ENCODE data around the gene OSBPL10.

Gene OSBPL10

DNA sequence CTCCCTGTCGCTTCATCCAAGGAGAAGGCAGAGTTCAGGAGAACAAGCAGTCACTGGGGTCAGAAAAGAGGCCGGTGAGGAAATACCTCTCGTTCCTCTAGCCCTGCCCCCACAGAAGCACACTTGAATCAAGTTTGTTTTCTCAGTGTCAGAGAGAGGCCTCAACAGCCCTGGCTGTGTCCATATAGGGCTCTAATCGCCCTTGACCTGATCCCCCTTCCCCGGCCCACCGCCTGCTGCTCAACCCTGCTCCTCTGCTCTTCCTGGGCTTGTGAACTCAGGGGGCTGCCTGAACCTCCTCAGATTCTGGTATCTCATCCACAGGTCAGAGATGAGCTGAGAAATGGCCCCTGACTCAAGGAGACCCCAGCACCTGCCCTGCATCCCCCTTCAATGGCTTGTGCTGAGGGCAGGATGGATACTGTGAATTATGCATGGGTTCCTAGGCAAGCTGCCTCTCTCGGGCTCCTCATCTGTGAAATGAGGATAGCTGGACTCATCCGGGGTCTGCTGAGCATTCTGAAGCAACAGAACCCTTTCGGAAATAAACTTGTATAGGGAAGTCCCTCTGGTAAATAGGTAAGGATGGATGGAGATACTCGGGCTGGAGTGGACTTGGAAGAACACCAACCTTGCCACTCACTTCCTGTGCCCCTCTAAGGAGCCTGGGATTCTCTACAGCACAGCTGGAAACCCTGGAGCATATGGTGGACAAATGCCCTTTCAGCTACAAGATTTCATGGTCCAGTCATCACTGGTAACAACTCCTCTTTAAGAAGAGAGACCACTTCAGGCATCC is 300.8 kb downstream of the OSBPL10 start:
- DNase-seq (ENCODE audit: low read depth in 2 of 2, low spot score in 1 of 2), result no peak

DNA sequence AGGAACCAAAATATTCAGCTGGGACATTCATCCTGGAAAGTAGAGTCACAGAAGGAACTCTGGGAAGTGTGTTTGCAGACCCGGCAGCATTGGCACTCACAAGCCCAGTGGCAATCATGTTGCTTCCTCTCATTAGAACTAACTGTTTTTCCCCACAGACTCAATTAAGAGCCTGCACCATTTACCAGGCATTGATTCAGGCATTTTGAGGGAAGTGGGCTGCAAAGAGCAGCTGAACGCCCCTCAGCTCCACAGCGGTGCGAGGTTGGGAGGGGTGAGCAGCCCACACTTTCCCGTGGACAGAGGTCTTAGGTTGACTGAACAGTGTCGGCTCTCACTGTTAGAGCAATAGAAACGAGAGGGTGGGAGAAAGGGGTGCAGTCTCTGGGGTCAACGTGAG is 304.5 kb downstream of the OSBPL10 start:
- DNase-seq (ENCODE audit: low read depth in 2 of 2, low spot score in 1 of 2), result no peak

DNA sequence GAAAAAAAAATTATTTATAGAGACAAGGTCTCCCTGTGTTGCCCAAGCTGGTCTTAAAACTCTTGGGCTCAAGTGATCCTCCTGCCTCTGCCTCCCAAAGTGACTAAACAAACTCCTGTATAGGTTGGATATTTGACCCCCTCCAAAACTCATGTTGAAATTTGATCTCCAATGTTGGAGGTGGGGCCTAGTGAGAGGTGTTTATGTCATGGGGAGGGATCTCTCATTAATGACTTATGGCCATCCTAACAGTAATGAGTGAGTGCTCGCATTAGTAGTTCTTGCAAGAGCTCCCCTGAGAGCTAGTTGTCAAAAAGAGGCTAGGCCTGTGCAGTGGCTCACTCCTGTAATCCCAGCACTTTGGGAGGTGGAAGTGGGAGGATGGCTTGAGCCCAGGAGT is 307.1 kb downstream of the OSBPL10 start:
- DNase-seq (ENCODE audit: low read depth in 2 of 2, low spot score in 1 of 2), result no peak

DNA sequence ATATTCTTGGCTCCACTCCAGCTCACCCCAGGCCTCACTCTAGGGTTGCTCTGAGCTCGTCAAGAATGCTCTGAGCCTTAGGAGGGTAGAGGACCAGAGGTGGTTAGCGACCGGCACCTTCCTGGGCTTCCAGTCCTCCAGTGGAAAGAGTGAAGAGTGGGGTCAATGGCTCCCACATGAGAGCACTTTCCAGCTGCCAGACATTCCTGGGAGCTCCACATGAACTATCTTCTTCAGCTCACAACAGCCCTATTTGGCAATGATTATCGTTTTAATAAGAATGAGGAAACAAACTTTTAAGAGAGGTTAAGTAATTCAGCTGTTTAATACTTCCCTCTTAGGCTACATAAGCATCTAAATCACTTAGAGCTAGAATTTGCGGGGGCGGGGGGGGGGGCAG is 309.1 kb downstream of the OSBPL10 start:
- DNase-seq (ENCODE audit: low read depth in 2 of 2, low spot score in 1 of 2), result no peak

DNA sequence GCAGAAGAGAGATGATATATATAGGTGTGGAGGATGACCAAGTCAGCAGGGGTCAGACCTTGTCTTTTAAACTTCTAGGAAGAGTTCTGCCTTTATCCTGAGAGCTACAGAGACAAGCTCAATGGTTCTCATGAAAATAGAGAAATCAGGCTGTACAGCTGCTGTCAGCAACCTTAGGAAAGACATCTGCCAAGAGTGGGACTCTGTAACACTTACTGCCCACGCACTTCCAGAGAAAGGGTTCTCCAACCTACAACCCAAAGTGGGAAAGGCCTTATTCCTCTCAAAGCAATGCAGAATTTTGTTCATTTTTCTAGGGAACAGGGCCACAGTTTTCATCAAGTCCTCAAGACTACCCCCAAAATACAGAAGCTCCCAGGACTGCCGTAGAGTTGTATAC is 309.6 kb downstream of the OSBPL10 start:
- no peak for DNase-seq (ENCODE audit: low read depth in 2 of 2, low spot score in 1 of 2)

DNA sequence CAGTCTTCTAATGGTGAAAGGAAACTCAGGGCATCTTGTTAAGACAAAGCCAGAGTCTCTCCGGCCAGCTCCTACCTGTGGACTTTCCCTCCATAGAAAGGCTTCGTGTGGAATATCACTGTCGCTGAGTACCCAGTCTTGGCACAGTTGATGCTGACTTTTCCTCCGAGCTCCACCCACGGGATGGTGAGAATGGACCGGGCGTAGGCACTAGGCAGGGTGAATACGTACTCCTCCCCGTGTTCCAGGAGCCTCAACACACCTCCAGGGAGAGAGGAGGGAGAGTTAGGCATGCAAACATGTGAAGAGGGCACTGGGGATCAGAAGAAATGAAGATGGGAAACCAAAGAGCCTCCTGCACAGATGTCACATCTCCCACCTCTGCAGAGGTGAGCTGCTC is 310.3 kb downstream of the OSBPL10 start:
- DNase-seq (ENCODE audit: low read depth in 2 of 2, low spot score in 1 of 2), result no peak

DNA sequence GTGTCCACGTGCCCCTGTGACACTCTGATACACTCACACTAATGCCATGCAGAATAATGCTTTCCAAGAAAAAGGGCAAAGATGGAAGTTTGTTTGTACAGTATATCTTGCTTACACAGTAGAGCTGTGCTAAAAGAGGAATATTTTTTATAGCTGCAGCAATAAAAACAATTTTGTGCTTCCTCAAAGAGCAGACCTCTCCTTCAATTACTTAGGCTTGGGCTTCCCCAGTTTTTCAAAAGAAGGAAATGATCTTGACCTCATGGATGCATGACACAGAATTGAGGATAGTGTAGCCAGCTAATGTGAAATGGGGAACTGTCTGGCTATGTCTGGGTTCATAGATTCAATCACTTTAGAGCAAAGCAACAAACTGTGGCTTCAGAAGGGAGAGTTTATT is 310.9 kb downstream of the OSBPL10 start:
- no peak for DNase-seq (ENCODE audit: low read depth in 2 of 2, low spot score in 1 of 2)

DNA sequence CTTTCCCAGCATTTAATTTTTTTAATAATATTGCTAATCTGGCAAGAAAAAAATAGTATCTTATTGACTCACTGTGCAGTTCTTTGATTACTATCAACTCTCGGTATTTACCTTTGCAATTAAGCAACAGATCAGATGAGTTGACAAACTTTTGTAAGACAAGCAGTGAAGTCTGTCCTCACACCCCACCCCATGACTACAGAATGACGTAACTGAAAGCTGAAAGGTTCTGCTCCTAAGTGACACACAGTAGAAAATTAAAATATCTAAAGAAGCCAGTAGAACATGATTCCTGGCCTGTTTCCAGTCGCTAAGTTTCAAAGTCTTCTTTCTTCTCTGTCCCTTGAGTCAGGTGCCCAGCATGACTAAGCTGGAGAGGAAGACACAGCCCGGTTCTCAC is 312.8 kb downstream of the OSBPL10 start:
- no peak for DNase-seq (ENCODE audit: low read depth in 2 of 2, low spot score in 1 of 2)

DNA sequence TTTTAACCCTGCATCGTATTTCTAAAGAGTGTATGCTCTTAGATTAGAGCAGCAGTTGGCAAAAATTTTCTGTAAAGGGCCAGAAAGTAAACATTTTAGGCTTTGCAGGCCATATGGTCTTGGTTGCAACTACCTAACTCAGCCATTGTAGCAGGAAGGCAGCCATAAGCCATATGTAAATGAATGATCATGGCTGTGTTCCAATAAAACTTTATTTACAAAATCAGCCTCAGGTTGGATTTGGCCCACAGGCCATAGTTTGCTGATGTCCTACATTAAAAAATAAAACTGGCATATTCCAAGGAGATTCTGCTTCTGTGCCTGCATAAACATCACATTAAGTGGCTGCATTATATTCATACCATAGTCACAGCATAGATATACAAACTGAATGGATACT is 313.5 kb downstream of the OSBPL10 start:
- no peak for DNase-seq (ENCODE audit: low read depth in 2 of 2, low spot score in 1 of 2)

DNA sequence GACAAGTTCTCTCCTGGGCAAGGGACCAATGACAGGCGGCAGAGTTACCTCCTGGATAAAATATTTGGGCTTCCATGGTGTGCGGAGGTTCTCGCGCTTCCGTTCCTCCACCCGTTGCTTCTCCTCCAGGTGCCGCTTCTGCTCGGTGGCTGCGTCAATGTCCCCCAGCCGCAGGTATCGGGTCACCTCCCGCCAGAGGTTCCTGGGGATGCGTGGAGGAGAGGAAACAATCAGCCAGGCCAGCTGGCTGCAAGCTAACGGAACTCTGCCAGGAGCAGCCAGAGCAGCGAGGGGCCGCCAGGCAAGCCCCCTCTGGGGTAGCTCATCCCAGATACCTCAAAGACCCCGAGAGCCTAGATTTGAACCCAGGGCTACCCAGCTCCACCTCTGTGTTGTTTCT is 317.0 kb downstream of the OSBPL10 start:
- DNase-seq (ENCODE audit: low read depth in 2 of 2, low spot score in 1 of 2), result no peak

DNA sequence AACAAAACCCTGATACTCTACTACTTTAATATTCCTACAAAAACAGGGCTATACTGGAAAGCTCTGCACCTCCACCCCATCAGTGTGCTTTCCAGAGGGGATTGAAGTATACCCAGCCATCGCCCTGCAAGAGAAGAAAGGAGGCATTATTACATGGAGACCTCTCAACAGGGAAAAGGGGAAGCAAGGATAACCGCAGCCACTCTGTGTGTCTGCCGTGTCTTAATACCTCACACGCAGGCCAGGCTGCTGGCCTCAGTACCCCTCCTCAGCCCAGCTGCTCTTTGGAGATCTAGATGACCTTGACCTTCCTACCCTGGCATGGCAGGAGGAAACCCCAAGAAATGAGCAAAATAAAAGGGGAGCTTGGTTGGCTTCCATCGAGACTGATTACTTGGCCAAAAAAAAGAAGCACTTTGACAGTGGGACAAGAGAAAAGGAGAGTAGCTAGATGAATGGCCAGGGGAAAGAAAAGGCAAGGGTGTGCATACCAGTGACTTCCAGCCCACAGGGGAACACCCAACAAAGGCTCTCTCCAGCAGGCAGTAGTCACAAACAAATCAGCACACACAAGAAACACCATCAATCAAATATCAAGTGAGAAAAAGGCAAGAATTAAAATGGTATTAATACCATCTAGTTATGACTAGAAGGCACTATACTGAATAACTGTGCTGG is 318.9 kb downstream of the OSBPL10 start:
- DNase-seq (ENCODE audit: low read depth in 2 of 2, low spot score in 1 of 2), result no peak

DNA sequence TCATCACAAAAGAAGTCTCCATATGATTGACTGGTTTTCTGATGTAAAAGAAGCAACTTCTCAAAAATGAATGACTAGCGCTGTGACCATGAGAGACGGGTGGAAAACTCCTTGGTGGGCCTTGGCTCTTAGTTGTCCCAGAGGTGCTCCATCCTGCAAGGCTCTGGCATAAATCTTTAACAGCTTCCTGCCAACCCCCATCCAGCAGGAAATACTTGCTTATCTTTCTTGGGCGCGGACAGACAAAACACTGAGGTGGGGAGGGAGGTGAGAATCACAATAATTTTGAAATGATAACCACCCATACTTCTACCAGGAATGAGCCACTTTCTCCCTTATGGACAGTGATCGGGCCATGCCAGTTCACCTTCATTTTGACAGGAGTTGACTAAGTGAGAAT is 319.8 kb downstream of the OSBPL10 start:
- no peak for DNase-seq (ENCODE audit: low read depth in 2 of 2, low spot score in 1 of 2)

DNA sequence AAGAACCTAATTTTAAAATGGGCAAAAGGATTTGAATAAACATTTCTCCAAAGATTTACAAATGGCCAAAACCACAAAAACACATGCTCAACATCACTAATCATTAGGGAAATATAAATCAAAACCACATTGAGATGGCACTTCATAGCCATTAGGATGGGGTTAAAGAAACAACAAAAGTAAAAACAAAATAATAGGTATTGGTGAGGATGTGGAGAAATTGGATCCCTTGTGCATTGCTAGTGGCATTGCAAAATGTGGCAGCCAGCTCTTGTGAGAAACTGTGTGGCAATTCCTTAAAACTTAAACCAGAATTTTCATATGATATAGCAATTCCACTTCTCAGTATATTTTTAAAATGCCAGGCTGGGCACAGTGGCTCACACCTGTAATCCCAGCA is 321.8 kb downstream of the OSBPL10 start:
- DNase-seq (ENCODE audit: low read depth in 2 of 2, low spot score in 1 of 2), result no peak

DNA sequence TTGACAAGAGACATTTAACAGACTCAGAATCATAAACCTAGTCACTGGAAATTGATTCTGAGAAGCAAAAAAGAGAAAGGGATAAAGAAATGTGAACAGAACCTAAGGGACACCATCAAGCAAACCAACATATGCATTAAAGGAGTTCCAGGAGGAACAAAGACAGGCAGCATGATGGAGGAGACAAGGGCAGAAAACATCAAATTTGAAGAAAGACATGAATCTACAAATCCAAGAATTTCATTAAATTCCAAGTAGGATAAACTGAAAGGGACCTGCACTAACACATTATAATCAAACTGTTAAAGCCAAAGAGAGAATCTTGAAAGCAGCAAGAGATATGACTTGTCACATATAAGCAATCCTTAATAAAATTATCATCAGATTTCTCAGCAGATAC is 326.1 kb downstream of the OSBPL10 start:
- no peak for DNase-seq (ENCODE audit: low read depth in 2 of 2, low spot score in 1 of 2)

DNA sequence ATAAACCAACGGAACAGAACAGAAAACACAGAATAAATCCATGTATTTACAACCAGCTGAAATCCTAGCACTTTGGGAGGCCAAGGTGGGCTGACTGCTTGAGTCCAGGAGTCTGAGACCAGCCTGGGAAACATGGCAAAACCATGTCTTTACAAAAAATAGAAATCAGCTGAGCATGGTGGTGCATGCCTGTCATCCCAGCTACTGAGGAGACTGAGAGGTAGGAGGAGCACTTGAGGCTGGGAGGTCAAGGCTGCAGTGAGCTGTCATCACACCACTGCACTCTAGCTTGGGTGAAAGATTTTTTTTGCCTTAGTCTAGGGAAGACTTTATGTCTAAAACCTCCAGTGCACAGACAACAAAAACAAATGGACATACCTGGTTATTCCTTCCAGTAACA is 327.6 kb downstream of the OSBPL10 start:
- no peak for DNase-seq (ENCODE audit: low read depth in 2 of 2, low spot score in 1 of 2)

DNA sequence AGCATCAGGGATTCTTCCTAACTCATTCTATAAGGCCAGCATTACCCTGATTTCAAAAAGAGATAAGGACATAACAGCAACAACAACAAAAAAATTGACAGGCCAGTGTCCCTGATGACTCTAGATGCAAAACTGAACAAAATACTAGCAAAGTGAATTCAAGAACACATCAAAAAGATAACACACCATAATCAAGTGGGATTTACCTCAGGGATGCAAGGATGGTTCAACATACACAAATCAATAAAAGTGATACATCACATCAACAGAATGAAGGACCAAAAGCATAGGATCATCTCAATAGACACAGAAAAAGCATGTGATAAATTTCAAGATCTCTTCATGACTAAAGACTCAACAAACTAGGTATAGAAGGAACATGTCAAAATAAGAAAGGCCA is 328.8 kb downstream of the OSBPL10 start:
- no peak for DNase-seq (ENCODE audit: low read depth in 2 of 2, low spot score in 1 of 2)

DNA sequence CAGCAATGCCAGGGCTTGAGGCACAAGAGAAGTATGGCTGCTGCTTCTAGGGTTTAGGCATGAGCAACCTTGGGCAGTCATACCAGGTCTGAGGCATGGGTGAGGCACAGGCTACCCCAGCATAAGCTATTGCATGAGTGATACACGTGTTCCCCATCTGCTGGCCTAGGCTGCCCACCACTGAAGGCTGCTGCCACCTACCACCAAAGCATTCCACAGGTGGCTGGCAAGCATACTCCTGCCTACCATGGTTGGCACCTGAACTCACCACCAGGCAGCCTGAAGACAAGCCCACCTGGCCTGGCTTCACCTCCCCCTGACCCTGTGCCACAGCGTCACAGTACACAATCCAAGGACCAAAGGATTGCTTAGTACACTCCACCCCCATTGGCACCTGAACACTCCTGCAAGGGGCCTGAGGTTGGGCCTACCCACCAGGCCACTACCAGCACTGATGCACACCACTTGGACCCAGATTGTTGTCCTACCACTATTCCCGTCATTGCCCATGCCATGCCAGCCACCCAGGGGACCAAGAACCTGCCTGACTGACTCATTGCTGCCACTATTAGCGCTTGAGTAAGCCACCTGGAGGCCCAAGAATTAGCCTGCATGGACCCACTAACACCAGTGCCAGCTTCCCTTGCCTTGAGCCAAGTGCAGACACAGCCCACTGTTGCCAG is 332.6 kb downstream of the OSBPL10 start:
- DNase-seq (ENCODE audit: low read depth in 2 of 2, low spot score in 1 of 2), result no peak

DNA sequence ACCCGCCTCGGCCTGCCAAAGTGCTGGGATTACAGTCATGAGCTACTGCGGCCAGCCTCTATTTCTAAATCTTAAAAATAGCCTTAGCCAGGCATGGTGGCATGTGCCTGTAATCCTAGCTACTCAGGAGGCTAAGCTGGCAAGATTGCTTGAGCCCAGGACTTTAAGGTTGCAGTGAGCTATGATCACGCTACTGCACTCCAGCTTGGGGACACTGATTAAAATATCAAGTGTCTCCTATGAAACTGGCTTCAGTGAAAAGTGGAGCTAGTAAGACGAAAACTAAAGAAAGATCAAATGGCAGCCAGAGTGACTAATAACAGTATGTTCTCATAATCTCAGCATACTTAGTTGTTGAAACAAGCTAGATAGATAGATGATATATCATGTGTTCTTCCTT is 335.8 kb downstream of the OSBPL10 start:
- no peak for DNase-seq (ENCODE audit: low read depth in 2 of 2, low spot score in 1 of 2)

DNA sequence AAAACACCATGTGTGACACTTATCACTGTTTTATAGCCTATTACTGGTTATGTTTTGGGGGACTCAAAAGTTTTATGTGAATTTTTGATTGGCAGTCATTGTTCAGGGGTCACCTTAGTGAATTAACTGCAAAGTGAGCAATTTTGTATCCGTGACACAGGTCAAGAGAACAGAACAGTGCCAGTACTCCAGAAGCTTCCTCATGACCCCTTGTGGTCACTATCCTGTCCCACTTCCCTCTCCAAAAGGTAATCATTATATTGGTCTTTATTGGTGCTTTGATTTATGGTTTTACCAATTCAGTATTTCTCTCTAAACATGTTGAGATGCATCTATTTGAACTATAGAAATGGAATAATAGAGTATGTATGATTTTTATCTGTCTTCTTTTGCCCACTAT is 341.2 kb downstream of the OSBPL10 start:
- DNase-seq (ENCODE audit: low read depth in 2 of 2, low spot score in 1 of 2), result no peak

DNA sequence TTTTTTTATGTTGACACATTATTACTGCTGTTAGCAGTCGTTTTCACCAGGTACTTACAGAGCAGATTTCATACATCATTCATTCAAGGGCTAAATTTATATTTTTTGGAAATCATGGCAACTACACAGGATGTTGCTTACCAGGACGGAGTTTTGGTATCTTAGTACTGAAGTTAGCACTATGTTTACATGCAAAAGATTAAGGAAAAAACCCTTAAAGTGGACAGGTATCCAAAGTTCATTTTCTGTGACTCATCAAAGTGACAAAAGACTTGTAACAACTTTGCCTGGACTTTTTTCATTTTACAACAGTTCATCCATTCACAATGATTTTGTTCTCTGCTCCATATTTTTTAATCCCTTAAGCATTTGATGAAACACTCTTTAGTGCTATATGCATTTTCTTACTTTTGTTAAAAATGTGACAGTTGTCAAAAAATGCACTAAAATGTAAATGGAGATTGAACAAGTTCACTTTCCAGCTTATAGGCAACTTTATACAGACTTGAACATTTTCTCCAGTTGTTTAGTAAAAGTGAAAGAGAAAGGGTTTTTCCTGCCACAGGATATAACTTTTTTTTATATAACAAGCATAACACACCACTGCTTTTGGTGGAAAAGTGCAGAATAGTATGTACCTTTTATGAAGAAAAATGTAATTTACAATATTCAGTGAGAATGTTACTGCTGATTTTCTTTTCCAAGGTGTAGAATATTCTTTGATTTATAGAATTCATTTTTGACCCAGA is 344.2 kb downstream of the OSBPL10 start:
- DNase-seq (ENCODE audit: low read depth in 2 of 2, low spot score in 1 of 2), result no peak

DNA sequence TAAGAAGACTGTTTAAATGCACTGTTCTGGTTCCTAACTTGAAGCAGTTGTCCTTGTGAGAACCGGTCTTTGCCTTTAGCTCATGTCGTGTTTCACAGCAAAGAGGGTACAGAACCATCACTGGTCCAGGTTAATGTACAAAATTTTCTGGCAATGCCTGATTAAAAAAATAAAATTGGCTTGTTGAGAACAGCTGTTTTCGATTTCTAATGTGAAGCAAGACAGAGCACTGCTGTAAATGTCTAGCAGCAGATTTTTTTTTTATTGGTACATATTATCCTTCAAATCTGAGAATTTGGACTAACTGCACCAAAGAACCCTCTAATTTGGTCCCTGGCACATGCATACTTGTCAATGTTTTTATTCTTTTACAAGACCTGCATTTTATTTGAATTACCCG is 345.0 kb downstream of the OSBPL10 start:
- DNase-seq (ENCODE audit: low read depth in 2 of 2, low spot score in 1 of 2), result no peak

DNA sequence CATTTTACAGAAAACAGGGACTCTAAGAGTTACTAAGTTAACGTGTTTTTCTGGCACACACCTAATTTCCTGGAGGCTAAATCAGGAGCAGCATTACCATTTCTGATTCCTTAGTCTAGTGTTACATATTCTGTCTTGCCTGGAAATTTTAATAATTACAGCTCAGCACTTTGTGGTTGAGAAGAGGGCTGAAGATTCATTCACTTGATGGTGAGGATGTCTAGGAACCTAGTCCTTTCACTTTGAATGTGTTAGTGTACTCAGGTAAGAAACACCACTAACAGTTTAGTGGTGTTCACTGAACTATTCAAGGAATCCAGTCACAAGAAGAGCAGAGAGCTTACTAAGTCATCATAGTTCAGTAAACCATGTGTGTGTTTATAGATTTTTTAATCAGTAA is 345.5 kb downstream of the OSBPL10 start:
- no peak for DNase-seq (ENCODE audit: low read depth in 2 of 2, low spot score in 1 of 2)

Data from stimulated activated CD8-positive, alpha-beta memory T cell treated with anti-CD3 and anti-CD28 coated beads, Interleukin-4, amount 100 ng/mL, for 4 hours (primary cell).